Left renal cortex interstitium (tissue), 4 donors: ENCODE data around the gene C9. TPM values are rescaled to one million over a fixed set of nuclear protein-coding genes. Genes with fewer than 3 reads are reported as not detected.

ENCODE experiments used
- DNase-seq, 4 donors: peaks; one replicate each; pipeline ENCODE4 v3.0.0-alpha.2; 2013; ENCODE audit warnings: low read depth in 4 of 4, low spot score in 2 of 4, missing footprints in 1 of 4
- polyA plus RNA-seq, 4 donors: library from polyadenylated mRNA; unstranded; fragments of 120-200 nt; gene quantifications; one replicate each; pipeline ENCODE4 v1.2.1, GENCODE V29; 2013; ENCODE audit not compliant: insufficient read length in 4 of 4

Gene C9
- polyA plus RNA-seq, 4 donors, result 0.24 to 0.44 (median 0.31) TPM

DNA sequence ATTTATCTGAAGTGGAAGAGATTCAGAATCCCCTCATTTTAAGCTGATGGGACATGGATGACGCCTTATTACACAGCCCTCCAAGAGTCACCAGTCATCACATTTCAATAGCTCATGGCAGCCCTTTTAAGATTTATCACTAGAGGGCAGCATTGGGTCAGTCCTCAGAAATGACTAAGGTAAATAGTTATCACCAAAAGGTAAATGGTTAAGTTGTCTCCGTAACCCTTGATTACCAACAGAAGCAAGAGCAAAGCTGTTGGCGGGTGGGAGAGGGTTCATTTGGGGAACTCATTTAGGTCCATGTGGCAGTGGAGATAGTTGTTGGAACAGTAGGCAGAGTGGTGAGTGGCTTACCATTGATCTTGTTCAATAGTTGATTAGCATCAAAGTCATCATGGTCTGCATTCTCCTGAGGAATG lies 12.0 kb upstream of the C9 start:
- peak in 2 of 4 donors; percentile 23 to 50 for DNase-seq

DNA sequence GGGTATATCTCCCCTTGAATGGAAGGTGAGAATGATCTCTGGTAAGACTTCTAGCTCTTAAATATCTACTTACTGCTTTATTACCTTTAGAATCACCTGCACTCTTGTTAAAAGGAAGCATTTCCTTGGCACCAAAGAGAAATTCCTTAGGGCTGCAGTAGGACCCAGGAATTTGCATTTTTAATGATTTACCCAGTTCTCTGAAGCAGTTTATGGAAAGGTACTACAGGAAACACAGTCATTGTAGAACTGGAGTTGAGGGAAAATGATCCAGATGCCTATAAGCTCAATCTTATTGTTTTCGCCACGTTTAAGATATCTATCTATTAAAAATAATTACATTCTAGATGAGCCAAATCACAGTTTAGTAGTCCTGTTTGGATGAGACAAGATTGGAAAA lies 9.5 kb upstream of the C9 start:
- DNase-seq, result peak in 1 of 4 donors; percentile 33

DNA sequence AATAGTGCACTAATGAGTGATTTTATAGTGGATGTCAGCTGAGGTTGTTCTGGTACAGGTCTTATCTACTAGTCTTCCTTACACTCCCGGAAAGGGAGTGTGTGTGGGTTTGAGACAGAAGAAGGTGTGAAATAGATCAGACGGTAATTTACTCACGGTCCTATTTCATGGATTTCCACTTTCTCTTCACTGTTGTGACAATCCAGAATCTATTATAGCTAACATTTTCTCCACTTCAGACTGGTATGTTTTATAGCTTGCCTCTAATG lies 7.0 kb upstream of the C9 start:
- no peak for DNase-seq

DNA sequence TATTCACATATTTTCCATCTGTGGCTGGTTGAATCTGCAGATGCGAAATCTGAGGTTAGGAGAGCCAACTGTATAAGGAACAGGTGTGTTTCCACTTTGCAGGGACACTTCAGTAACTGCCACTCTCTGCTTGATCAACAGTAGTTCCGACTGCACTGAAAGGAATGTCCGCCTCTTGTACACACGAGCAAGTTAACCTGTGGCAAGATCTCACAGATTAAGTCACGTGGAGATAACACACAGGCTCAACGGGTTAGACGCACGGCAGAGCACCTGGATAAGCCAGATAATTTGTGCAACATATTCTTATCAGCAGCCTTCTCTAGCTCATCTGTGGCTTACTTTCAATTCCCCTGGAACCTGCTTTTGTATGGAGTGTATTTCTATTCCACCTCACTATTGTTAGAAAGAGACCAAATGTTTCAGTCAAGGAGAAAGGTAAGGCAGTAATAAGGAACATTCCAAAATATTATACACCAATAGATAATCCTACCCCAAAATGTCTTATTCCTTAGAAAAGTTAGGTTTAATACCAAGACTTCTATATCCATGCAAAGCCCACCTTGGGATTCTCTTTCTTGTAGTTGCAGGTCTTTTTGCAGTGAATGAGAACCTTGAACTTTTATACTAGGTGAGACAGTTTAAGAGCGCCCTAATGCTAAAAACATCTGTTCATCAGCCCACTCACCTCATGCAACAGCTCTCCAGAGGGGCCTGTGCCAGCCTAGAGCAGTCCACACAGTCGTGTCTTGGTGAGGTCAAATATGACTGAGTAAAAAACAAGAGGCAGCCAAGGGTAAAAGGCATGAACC lies 6.5 kb upstream of the C9 start:
- no peak for DNase-seq

DNA sequence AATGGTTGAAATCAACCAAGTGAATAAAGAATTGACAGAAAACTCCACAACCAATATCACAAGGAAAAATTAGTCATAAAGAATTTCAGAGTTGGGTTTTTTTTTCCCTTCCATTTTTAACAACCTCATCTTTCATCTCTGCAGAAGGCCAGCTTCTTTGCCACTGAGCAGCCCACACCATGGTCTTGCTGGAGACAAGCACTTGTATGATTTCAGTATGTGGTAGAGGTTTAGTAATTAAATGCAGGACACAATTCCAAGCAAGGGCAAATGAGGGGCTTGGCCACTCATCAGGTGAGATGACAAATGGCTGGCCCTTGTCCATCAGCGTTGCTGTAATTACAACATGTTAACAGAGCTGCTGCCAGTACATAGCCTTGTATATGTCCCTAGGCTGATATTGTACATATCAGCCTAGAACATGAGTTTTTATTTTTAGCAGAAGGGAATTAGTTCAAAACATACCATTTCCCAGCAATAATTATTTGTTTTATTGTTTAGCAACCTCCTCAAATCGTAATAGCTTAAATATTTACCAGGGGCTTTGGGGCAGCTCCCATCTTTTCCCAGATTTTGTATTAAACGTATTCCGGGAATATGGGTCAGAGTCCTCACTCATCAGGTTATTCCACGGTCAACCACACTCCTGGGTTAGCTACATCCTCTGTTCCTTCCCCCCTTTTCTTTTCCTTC lies 5.0 kb upstream of the C9 start:
- DNase-seq, result no peak

DNA sequence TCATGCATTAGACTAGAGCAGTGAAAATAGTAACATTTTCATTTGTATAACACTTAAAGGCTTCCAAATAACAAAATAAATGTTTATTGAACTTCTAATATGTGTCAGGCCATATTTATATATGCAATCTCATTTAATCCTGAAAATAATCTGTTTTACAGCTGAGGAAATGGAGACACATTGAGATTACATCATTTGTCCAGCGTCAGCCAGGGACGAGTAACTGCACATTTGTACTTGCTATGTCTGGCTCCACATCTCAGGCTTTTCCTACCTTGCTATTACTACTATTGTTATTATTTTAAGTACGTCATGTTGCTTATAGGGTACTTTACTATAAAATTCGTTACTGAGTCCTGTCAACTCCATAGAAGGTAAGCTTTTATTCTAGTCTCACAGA lies 3.8 kb upstream of the C9 start:
- DNase-seq, result no peak

DNA sequence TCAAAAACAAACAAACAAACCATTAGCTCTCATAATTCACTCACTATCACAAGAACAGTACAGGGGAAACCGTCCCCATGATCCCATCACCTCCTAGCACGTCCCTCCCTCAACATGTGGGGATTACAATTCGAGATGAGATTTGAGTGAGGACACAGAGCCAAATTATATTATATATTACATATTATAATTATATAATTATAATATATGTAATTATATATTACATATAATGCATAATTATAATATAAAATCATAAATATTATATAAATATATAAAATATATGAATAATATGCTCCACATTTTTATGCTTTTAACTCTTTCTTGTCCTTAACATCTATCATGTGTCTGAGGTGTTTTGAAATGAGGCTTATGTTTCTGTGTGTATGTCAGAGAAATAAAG lies 3.4 kb upstream of the C9 start:
- DNase-seq, result no peak

DNA sequence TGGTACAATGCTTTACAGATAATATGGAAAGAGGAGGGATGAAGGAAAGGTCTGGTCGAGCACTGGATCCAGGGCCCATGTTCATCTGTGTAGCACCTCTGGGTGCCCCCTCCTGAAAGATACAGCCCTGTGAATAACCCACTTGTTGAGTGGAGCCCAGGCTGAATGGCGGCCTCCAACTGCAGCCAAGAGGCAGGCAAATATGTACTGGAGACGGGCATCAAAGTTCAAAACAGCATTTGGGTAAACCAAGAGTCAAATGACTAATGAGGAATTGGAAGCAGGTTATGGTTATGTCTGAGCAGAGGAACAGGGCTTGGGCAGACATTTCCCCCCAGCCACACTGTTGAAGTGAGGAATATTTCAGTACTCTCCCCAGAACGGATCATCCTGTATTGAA lies 1.1 kb downstream of the C9 start:
- DNase-seq, result no peak

DNA sequence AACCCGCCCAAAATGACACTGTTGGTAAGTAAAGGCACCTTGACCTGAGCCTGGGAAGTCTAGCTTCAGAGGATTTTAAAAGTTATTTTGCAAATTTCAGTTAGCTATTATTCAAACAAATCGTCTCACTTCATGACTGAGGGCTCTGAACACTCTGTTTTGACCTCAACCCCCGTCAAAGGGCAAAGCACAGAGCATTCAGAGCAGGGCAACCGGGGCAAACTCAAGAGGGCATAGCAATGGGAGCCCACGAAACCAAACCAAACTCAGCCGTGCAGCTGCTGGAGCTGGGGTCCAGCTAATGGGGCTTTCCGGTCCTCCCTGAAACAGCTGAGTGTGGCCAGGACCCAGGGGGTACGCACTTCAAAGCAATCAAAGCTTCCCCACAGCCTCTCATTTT lies 1.6 kb downstream of the C9 start:
- DNase-seq, result no peak

DNA sequence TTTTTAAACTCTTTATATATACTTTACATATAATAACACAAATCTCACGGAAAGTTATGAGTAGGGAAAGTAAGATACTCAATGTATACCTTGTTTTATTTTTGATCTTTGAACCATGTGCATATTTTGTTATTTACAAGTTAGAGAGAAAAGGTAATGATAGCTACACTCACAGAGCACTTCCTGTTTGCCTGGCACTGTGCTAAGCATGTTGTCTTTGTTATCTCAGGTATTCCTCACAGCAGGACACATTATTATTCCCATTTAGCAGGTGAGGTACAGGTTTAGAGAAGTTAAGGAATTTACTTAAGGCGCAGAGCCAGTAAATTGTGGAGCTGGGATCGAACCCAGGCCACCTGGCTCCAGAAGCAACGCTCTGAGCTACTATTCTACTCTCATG lies 3.0 kb downstream of the C9 start:
- no peak for DNase-seq

DNA sequence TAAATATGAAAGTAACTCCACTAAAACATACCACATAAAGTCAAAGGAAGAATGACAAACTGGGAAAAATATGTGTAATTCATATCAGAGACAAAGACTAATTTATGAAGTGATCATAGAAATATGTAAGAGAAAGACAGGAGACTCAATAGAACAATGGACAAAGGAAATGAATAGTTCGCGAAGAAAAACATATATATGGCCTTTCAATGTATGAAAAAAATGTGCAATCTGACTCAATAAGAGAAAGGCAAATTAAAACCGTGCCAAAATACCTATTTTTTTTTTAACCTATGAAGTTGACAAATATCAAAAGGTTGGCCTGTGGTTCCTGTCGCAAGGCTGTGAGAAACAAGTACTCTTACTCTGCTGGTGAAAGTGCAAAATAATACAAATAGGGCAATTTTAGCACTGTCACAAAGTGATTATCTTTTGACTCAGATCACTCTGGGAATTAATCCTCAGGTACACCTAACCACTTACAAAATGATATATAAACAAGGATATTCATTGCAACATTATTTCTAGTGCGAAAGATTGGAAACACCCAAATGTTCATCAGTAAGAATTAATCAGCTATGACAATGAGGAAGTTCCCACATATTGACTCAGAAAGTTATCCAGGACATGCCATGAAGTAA lies 3.7 kb downstream of the C9 start:
- no peak for DNase-seq

DNA sequence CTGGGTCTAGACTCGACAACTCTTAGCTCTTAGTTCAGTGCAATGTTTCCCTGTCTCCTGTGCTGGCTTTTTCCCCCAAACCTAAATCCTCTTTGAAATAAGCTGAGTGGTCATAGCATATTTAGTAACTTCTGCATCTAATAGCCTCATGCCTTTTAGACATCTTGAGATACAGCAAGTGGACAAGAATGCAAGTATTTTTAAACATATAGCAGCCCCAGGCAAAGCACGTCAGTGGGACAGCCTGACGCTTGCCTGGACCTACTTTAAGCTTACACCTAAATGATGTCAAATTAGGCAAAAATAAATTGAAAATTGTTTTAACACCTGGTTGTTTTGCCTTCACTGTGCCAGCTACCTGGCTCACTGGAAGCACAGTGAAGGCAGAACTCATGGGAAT lies 8.0 kb downstream of the C9 start:
- no peak for DNase-seq

DNA sequence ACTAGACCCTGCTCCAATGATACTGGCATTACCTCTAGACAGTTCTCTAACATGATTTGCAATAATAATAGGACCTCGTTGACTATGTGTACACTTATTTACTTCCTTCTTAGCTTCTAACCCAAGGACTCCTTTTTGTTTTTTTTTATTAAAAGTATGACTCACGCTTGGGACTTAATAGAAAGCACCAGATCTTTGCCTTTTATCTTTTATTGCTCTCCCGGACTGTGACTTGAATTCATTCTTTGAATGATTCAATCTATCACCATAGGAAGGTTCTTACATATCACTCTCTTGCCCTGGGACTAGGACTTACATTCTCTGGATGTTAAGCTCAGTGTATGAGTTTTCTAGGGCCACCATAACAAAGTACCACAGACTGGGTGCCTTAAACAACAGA lies 9.0 kb downstream of the C9 start:
- no peak for DNase-seq

DNA sequence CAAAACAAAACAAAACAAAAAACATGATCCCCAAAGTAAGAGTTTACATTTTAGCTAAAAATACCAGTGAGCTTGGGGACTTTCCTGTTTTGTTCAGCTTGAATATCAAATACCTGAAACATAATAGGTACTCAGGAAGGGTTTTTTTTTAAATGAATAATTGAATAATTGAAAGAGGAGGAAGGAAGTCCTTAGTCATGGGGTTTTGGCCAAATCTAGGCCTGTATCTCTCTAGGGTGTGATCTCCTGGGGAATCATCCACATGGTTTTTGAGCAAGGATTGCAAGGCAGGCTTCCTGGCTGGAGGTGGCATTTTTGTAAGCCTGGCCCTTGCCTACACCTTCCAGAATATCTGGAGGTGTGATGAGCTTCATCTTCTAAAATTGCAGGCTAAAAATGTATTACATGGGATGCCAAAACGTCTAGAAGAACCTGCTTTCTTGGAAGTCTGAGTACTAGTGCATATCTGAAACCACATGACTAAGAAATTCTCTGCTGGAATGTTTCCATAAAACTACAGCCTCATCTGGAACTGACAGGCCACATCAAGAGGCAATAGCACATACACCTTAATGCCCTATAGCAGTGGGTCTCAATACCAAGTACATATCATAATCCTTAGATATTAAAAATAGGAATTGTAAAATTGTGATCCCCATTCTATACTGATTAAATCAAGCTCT lies 10.4 kb downstream of the C9 start:
- DNase-seq, result no peak

DNA sequence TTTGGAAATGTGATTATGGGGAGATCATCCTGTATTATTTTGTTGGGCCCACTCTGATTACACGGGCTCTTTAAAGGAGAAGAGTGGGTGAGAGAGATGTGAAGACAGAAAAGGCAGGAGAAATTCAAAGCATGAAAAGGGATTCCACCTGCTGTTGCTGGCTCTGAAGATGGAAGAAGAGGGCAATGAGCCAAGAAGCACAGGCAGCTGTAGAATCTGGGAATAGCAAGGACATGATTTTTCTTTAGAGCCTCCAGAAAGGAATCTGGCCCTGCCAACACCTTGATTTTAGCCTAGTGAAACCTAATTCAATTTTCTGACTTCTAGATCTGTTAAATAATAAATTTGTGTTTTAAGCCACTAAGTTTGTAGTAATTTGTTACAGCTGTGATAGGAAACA lies 11.3 kb downstream of the C9 start:
- no peak for DNase-seq

DNA sequence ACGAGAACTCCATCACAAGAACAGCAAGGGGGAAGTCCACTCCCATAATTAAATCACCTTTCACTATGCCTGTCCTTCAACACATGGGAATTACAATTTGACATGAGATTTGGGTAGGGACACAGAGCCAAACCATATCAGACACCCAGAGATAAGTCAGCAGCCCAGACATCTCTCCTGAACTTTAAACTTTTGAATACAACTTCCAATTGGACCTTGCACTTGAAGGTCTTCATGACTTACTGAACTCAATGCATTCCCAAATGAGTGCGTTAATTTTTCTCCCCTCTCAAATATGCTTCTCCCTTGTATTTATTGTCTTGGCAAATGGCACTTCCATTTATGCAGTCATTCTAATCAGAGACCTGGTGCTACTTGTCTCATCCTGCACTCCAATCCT lies 12.1 kb downstream of the C9 start:
- no peak for DNase-seq

DNA sequence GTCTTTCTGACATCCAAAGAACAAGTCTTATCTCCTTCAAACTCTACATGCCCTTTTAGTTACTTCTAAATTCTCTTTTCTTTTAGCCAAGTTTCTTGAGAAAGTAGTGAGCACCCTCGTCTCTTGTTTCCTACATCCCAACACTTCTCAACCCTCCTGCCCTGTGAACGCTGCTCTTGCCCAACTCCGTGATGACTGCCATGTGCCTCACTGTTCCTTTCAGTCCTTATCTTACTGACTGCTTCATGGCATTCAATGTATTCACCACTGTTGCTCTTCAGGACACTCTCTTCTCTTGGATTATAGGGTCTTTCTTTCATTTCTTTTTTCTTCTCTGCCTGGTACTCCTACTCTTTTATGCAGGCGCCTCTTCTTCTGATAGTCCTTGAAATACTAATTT lies 14.8 kb downstream of the C9 start:
- no peak for DNase-seq

DNA sequence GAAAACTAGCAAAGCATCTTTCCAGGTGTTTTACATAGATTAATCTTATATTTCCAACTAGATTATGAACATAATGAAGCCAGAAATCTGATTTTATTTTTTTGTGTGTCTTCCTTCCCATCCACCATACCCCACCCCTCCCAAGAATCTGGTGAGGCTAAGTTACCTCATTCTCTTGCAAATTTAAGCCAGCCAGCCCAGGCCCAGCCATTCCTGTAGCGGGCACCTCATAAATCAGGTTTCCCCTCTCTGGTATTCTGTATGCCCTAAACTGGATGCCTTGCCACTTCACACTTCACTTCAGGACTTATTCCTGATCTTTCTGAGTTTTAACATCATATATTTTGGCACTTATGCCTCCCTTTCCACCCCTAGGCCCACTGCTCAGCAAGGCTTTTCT lies 21.8 kb downstream of the C9 start:
- no peak for DNase-seq

DNA sequence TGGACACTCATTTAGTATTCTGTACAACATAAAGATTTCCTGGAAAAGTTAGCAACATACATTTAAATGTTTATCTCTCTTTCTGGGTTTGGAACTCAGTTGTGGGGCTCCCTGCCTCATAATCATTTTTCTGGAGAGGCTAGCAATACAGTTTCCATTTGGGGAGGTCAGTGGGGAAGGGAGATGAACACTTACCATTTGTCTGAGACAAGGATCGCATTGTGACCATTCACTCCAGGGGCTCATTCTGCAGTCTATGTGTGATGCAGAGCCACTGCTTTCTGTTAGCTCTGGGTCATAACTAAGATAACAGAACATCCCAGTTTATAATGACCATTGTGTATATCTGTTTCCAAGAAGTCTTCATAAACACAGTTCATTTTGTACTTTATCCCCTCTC lies 22.4 kb downstream of the C9 start:
- no peak for DNase-seq

DNA sequence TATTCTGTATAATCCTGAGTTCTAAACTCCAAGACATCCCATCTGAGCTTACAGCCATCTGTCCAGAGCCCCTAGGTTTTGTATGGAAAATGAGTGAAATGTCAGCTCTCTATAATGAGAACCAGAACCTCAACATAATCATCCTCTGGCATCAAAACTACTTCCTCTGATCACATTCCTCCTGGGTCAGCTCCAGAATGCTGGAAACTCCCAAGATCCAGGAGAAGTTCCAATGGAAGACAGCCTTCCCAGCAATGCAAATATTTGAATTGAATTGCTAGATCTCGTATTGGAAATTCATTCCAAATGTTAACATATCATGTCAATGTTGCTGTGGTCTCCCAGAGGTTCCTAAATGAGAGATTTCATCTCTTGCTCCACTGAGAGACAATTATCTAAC lies 23.8 kb downstream of the C9 start:
- DNase-seq, result no peak

DNA sequence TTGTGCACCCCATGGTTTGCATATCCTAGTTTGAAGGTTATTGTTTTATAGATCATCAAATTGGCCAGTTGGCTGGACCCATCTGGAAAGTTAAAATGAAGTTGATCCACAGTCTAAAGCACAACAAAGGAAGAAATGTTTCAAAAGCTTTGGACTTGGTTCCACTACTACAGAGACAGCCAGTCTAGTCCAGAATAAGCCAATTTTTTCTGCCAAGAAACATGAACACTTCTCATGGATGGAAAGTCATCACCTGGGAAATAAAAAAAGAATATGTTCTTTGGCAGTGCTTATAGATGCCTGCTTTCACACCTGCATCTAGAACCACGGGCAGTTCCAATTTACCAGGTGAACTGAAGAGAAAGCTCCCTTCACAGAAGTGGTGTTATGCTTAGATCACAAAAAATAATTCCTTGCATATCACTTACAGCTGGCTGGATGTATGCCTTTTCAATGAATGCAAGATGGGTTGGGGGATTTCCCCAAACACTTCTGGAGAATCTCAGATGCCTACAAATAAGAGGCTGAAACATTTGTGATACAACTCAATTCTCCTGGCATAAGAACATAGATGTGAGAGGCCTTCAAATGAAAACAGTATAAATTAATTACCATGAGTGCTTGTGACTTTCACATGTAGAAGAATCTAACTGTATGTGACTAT lies 26.9 kb downstream of the C9 start:
- no peak for DNase-seq
